Loucy (cell line): Measurements from ENCODE around the gene DVL3.

Experiments
- H2AFZ ChIP-seq: fragments of 200-600 bp; sonication (generic); 2 replicates; pipeline ENCODE4 v1.6.0; 2016; ENCODE audit warnings: antibody characterized with exemption, mild to moderate bottlenecking, low read length, moderate library complexity
- H3F3A ChIP-seq: fragments of 200-600 bp; 2 replicates; pipeline ENCODE4 v1.6.0; 2016; ENCODE audit warnings: antibody characterized with exemption, low read depth, mild to moderate bottlenecking
- H3K27me3 ChIP-seq: fragments of 200-600 bp; sonication (generic); 2 replicates; pipeline ENCODE4 v1.6.1; 2014; ENCODE audit warnings: low read length, mild to moderate bottlenecking; ENCODE audit not compliant: insufficient read depth, poor library complexity, severe bottlenecking
- H3K36me3 ChIP-seq: fragments of 200-600 bp; sonication (generic); 2 replicates; pipeline ENCODE4 v1.6.1; 2016; ENCODE audit warnings: low read length; ENCODE audit not compliant: insufficient read depth
- H3K4me1 ChIP-seq: fragments of 200-600 bp; sonication (generic); 2 replicates; pipeline ENCODE4 v1.5.1; 2014; ENCODE audit warnings: low read length, mild to moderate bottlenecking; ENCODE audit not compliant: insufficient read depth, poor library complexity, severe bottlenecking
- H3K4me2 ChIP-seq: fragments of 200-600 bp; sonication (generic); 2 replicates; pipeline ENCODE4 v1.6.0; 2014; ENCODE audit warnings: antibody characterized with exemption, low read length, low read depth, mild to moderate bottlenecking; ENCODE audit not compliant: poor library complexity, severe bottlenecking
- H3K4me3 ChIP-seq: fragments of 200-600 bp; sonication (generic); 2 replicates; pipeline ENCODE4 v1.5.1; 2014; ENCODE audit warnings: low read length, mild to moderate bottlenecking, mixed read lengths; ENCODE audit not compliant: poor library complexity, severe bottlenecking
- H3K79me2 ChIP-seq: fragments of 200-600 bp; sonication (generic); 2 replicates; pipeline ENCODE4 v1.6.1; 2014; ENCODE audit warnings: low read length; ENCODE audit not compliant: insufficient read depth
- H3K9ac ChIP-seq: fragments of 200-600 bp; sonication (generic); 2 replicates; pipeline ENCODE4 v1.6.0; 2014; ENCODE audit warnings: mild to moderate bottlenecking, low read depth, low read length, moderate library complexity; ENCODE audit not compliant: poor library complexity, severe bottlenecking
- H3K9me2 ChIP-seq: fragments of 200-600 bp; sonication (generic); replicated peaks from 2 replicates; pipeline ENCODE4 v1.6.1; 2016; ENCODE audit warnings: low read depth, low read length, mixed read lengths
- H3K9me3 ChIP-seq: fragments of 200-600 bp; sonication (generic); 2 replicates; pipeline ENCODE4 v1.6.1; 2014; ENCODE audit warnings: mild to moderate bottlenecking, antibody characterized with exemption, low read length, low read depth; ENCODE audit not compliant: insufficient read depth
- H4K20me1 ChIP-seq: fragments of 200-600 bp; sonication (generic); 2 replicates; pipeline ENCODE4 v1.6.0; 2014; ENCODE audit warnings: antibody characterized with exemption, low read length, mild to moderate bottlenecking; ENCODE audit not compliant: insufficient read depth, poor library complexity, severe bottlenecking
- CTCF ChIP-seq: fragments of 200-600 bp; sonication (generic); conservative IDR thresholded peaks from 2 replicates; pipeline ENCODE4 v1.5.1; 2014; ENCODE audit warnings: mild to moderate bottlenecking, antibody characterized with exemption, low read length
- EZH2phosphoT487 ChIP-seq: fragments of 200-600 bp; IDR thresholded peaks from 2 replicates; pipeline ENCODE4 v1.6.1; 2018; ENCODE audit warnings: antibody characterized with exemption, mild to moderate bottlenecking, moderate library complexity, borderline replicate concordance

Gene DVL3

GRCh38 chr3:184175506-184175905, 20.3 kb downstream of the DVL3 start:
- H3K36me3 ChIP-seq, result peaks cover 39% of the 10 kb centered on the region; the same call in 1 of the 2 replicates
- peaks cover 6% of the 10 kb centered on the region for H4K20me1 ChIP-seq
- no peaks in the 10 kb centered on the region for H3K9me2 ChIP-seq
- peaks cover 25% of the 10 kb centered on the region for H3K4me1 ChIP-seq
- TF ChIP-seq CTCF (no peak), EZH2phosphoT487 (no peak)
- H3K9me3 ChIP-seq, result no peaks in the 10 kb centered on the region
- peak overlapping the region; percentile 87 for H3K4me3 ChIP-seq
- H3K27me3 ChIP-seq, result no peaks in the 10 kb centered on the region
- H3K4me2 ChIP-seq, result peak overlapping the region; percentile 93
- peaks cover 45% of the 10 kb centered on the region for H3K79me2 ChIP-seq
- H3K9ac ChIP-seq, result peak overlapping the region; percentile 85
- H2AFZ ChIP-seq, result no peak overlapping the region
- no peaks in the 10 kb centered on the region for H3F3A ChIP-seq

- no peak overlapping the region for H2AFZ ChIP-seq
- no peaks in the 10 kb centered on the region for H3K27me3 ChIP-seq
- H3K9me3 ChIP-seq, result no peaks in the 10 kb centered on the region
- TF ChIP-seq CTCF (no peak), EZH2phosphoT487 (no peak)
- no peaks in the 10 kb centered on the region for H3K9me2 ChIP-seq
- H3K4me3 ChIP-seq, result peak overlapping the region; percentile 87
- H3F3A ChIP-seq, result no peaks in the 10 kb centered on the region
- H3K4me1 ChIP-seq, result peaks cover 25% of the 10 kb centered on the region
- H4K20me1 ChIP-seq, result peaks cover 6% of the 10 kb centered on the region
- peaks cover 39% of the 10 kb centered on the region; the same call in 1 of the 2 replicates for H3K36me3 ChIP-seq
- peaks cover 45% of the 10 kb centered on the region for H3K79me2 ChIP-seq
- peak overlapping the region; percentile 93 for H3K4me2 ChIP-seq
- H3K9ac ChIP-seq, result peak overlapping the region; percentile 85
Observed at GRCh38 chr3:184175981-184176376, 20.8 kb downstream of the DVL3 start.

- H3F3A ChIP-seq, result no peaks in the 10 kb centered on the region
- peaks cover 6% of the 10 kb centered on the region for H4K20me1 ChIP-seq
- peak overlapping the region; percentile 93 for H3K4me2 ChIP-seq
- no peaks in the 10 kb centered on the region for H3K27me3 ChIP-seq
- H2AFZ ChIP-seq, result no peak overlapping the region
- peaks cover 25% of the 10 kb centered on the region for H3K4me1 ChIP-seq
- peak overlapping the region; percentile 87 for H3K4me3 ChIP-seq
- peaks cover 42% of the 10 kb centered on the region; the same call in 1 of the 2 replicates for H3K36me3 ChIP-seq
- H3K9me3 ChIP-seq, result no peaks in the 10 kb centered on the region
- H3K79me2 ChIP-seq, result peaks cover 45% of the 10 kb centered on the region
- TF ChIP-seq EZH2phosphoT487 (no peak), CTCF (no peak)
- H3K9me2 ChIP-seq, result no peaks in the 10 kb centered on the region
- peak overlapping the region; percentile 85 for H3K9ac ChIP-seq
Observed at GRCh38 chr3:184176377-184177330, 21.5 kb downstream of the DVL3 start.
